KMS-11 (cell line): ENCODE measurements around the gene ANKRD63.

Source experiments
- H2AFZ ChIP-seq: fragments of 200-600 bp; sonication (generic); 2 replicates; pipeline ENCODE4 v1.6.1; 2016; ENCODE audit warnings: antibody characterized with exemption, mixed run types, low read depth
- H3K27ac ChIP-seq: fragments of 200-600 bp; sonication (generic); 2 replicates; pipeline ENCODE4 v1.6.1; 2016; ENCODE audit warnings: mild to moderate bottlenecking, mixed run types
- H3K27me3 ChIP-seq: fragments of 200-600 bp; sonication (generic); 2 replicates; pipeline ENCODE4 v1.6.1; 2017; ENCODE audit warnings: mild to moderate bottlenecking, low read depth, mixed run types, moderate library complexity; ENCODE audit not compliant: insufficient read depth
- H3K36me3 ChIP-seq: fragments of 200-600 bp; sonication (generic); 2 replicates; pipeline ENCODE4 v1.6.1; 2017; ENCODE audit warnings: mild to moderate bottlenecking, mixed run types; ENCODE audit not compliant: insufficient read depth
- H3K4me1 ChIP-seq: fragments of 200-600 bp; sonication (generic); 2 replicates; pipeline ENCODE4 v1.6.1; 2016; ENCODE audit warnings: mild to moderate bottlenecking, low read depth, mixed run types; ENCODE audit not compliant: poor library complexity, severe bottlenecking
- H3K4me2 ChIP-seq: fragments of 200-600 bp; sonication (generic); 2 replicates; pipeline ENCODE4 v1.7.0; 2016; ENCODE audit warnings: mild to moderate bottlenecking, mixed run types
- H3K4me3 ChIP-seq: fragments of 200-600 bp; sonication (generic); IDR thresholded peaks from 2 replicates; pipeline ENCODE4 v1.6.1; 2017; ENCODE audit warnings: low read depth, low read length, mixed read lengths; ENCODE audit not compliant: insufficient read depth
- H3K79me2 ChIP-seq: fragments of 200-600 bp; sonication (generic); 2 replicates; pipeline ENCODE4 v1.6.1; 2016; ENCODE audit warnings: low read depth, mixed run types; ENCODE audit not compliant: insufficient read depth
- H3K9ac ChIP-seq: fragments of 200-600 bp; sonication (generic); 2 replicates; pipeline ENCODE4 v1.6.1; 2016; ENCODE audit warnings: mild to moderate bottlenecking, mixed run types
- H4K20me1 ChIP-seq: fragments of 200-600 bp; sonication (generic); 2 replicates; pipeline ENCODE4 v1.6.1; 2016; ENCODE audit warnings: mild to moderate bottlenecking, mixed run types; ENCODE audit not compliant: insufficient read depth
- TF ChIP-seq, protein P1 (sequence below): fragments of 200-600 bp; sonication (generic); conservative IDR thresholded peaks from 2 replicates; pipeline ENCODE4 v1.6.1; 2017; ENCODE audit warnings: low read depth, mild to moderate bottlenecking, antibody characterized with exemption, low read length, moderate library complexity, mixed read lengths

ANKRD63 gene

DNA sequence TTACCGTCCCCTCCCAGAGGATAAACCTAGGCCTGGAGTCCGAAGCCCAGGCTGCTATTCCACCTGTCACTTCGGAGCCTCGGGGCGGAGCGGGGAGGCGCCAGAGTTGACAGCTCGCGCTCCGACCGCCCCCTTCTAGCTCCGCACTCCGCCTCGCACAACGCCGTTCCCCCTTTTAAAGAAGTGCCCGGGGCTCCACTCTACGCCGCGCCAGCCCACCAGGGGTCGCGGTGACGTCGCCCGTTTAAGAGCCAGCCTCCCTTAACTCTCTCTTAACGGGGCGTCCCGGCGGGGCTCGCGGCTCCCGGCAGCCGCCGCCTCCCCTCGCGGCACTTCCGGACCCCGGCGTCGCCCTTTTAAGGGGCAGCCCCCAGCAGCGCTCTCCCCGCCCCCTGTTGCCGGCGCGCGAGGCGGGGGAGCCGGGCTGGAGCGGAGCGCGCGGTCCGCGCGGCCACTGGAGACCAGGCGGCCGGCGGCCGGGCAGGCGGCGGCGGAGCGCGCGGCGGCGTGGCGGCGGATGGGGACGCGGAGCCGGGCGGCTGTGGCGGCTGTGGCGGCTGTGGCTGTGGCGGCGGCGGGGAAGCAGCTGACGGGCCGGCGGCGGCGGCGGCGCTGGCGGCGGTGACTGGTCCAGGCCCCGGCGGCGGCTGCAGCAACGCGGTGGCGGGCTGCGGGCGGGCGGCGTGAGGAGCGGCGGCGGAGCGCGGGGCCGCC lies 40.5 kb upstream of the ANKRD63 start, which contains the start of gene INAFM2:
Gene INAFM2 (plus strand): TSS at position 454 of the 714 bp plus-strand sequence. CDS start 364 bp downstream, outside the sequence.
- peak within 1 kb of the TSS; percentile 19; the same call in 1 of the 2 replicates for H3K27ac ChIP-seq
- no peaks in the 10 kb centered on the region for H4K20me1 ChIP-seq
- H2AFZ ChIP-seq, result peak within 1 kb of the TSS; percentile 78
- TF ChIP-seq, protein P1, sequence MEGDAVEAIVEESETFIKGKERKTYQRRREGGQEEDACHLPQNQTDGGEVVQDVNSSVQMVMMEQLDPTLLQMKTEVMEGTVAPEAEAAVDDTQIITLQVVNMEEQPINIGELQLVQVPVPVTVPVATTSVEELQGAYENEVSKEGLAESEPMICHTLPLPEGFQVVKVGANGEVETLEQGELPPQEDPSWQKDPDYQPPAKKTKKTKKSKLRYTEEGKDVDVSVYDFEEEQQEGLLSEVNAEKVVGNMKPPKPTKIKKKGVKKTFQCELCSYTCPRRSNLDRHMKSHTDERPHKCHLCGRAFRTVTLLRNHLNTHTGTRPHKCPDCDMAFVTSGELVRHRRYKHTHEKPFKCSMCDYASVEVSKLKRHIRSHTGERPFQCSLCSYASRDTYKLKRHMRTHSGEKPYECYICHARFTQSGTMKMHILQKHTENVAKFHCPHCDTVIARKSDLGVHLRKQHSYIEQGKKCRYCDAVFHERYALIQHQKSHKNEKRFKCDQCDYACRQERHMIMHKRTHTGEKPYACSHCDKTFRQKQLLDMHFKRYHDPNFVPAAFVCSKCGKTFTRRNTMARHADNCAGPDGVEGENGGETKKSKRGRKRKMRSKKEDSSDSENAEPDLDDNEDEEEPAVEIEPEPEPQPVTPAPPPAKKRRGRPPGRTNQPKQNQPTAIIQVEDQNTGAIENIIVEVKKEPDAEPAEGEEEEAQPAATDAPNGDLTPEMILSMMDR, result peak; percentile 49
- no peaks in the 10 kb centered on the region for H3K36me3 ChIP-seq
- no peaks in the 10 kb centered on the region for H3K27me3 ChIP-seq
- H3K4me3 ChIP-seq, result no peak within 1 kb of the TSS
- peak within 1 kb of the TSS; percentile 99 for H3K4me2 ChIP-seq
- H3K4me1 ChIP-seq, result peaks cover 47% of the 10 kb centered on the region
- peak within 1 kb of the TSS; percentile 62 for H3K9ac ChIP-seq
- peaks cover 31% of the 10 kb centered on the region for H3K79me2 ChIP-seq

DNA sequence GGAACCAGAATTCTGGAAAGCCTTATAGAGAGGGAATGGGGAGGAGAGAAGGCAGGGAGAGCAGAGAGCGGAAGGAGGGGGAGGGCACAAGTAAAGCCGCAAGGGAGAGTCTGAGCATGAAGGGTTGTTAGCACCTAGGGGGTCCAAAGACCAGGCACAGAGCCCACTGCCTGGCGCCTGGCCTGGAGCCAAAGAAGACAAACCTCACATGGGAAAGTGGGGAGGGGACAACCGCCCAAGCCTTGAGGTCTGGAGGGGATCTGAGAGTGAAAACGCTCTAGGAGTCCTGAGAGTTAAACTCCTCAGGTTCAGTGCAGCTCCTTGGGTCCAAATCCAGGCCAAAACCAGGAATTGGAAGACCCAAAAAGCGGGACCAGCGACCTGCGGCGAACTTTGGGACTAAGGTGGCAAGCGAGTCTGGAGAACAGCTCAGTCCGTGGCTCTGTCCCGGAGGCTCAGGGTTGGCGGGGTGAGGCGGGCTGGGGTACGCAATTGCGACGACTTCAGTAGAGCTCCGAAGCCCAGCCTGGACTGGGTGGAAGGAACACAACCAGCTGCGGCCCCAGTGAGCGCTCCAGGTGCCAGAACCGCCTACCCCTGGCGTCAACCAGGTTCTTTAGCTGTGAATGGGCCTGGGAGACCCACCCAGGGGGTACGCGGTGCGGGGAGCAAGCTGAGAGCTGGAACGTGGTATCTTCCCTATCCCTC lies 39.8 kb upstream of the ANKRD63 start:
- peak overlapping the region; percentile 78 for H2AFZ ChIP-seq
- peaks cover 31% of the 10 kb centered on the region for H3K79me2 ChIP-seq
- no peaks in the 10 kb centered on the region for H3K36me3 ChIP-seq
- H3K4me1 ChIP-seq, result peaks cover 40% of the 10 kb centered on the region
- TF ChIP-seq, protein P1, result no peak
- H4K20me1 ChIP-seq, result no peaks in the 10 kb centered on the region
- peak overlapping the region; percentile 54 for H3K4me2 ChIP-seq
- H3K9ac ChIP-seq, result no peak overlapping the region
- no peaks in the 10 kb centered on the region for H3K27me3 ChIP-seq
- H3K4me3 ChIP-seq, result no peak overlapping the region
- H3K27ac ChIP-seq, result no peak overlapping the region

DNA sequence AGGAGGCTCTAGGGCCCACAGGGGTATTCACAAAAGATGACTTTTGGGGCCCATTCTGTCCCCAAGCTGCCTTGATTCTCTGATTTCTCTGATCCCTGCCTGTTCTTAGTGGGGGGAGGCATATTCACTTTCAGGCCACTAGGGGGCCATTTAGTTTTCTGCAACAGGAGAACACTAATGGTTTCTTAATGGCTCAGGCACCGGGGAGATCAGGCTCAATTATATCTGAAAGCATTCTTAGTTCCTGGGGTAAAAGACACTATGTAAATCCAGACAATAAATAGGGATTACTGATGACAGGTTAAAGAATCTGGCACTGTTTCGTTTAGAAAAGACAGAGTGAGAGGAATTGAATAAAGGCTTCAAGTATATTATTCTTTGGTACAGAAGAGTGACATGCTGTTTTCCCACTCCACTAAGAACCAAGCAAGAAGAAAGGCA lies 38.1 kb upstream of the ANKRD63 start:
- no peaks in the 10 kb centered on the region for H4K20me1 ChIP-seq
- TF ChIP-seq, protein P1, result peak; percentile 98
- no peaks in the 10 kb centered on the region for H3K27me3 ChIP-seq
- H3K36me3 ChIP-seq, result no peaks in the 10 kb centered on the region
- no peak overlapping the region for H3K9ac ChIP-seq
- no peak overlapping the region for H3K4me3 ChIP-seq
- no peak overlapping the region for H3K27ac ChIP-seq
- no peak overlapping the region for H2AFZ ChIP-seq
- H3K79me2 ChIP-seq, result peaks cover 18% of the 10 kb centered on the region
- peaks cover 23% of the 10 kb centered on the region for H3K4me1 ChIP-seq
- no peak overlapping the region for H3K4me2 ChIP-seq

DNA sequence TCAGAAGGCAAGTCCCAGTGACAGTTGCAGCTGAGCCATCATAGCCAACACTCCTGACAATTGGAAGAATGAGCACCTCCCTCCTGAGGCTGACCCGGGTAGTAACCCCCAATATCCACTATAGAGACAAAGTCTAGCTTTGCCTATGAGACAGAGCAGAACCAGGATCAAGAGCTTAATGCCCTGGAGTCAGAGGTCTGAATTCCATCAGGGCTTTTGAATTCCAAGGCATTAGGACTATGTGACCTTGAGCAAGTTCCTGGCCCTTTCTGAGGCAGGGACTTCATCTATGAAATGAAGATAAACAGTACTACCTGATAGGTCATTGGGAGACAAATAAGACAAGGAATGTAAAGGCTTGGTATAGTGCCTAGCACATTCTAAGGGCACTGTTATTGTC lies 37.5 kb upstream of the ANKRD63 start:
- H3K4me2 ChIP-seq, result no peak overlapping the region
- no peaks in the 10 kb centered on the region for H4K20me1 ChIP-seq
- H3K27me3 ChIP-seq, result no peaks in the 10 kb centered on the region
- no peak overlapping the region for H3K27ac ChIP-seq
- H2AFZ ChIP-seq, result no peak overlapping the region
- TF ChIP-seq, protein P1, result no peak
- peaks cover 13% of the 10 kb centered on the region for H3K79me2 ChIP-seq
- no peak overlapping the region for H3K4me3 ChIP-seq
- H3K36me3 ChIP-seq, result no peaks in the 10 kb centered on the region
- no peak overlapping the region for H3K9ac ChIP-seq
- peaks cover 17% of the 10 kb centered on the region for H3K4me1 ChIP-seq
